ENCODE measurements around the gene PLA2G4A. TPM values are rescaled to one million over a fixed set of nuclear protein-coding genes. Genes with fewer than 3 reads are reported as not detected.

Gene PLA2G4A
- total RNA-seq, 1 donor from 2014 or later, result 27.1 TPM

- no peak overlapping the region for H3K4me3 Mint-ChIP-seq (ENCODE audit: low read depth)
- no peak for DNase-seq (ENCODE audit: low spot score)
- no peaks in the 10 kb centered on the region for H3K9me3 Mint-ChIP-seq
- peaks cover 21% of the 10 kb centered on the region for H3K36me3 Mint-ChIP-seq (ENCODE audit: low read depth)
- intact Hi-C loops (cut with micrococcal nuclease), result no loop called here
- peaks cover 3% of the 10 kb centered on the region for H3K4me1 Mint-ChIP-seq (ENCODE audit: low read depth)
- H3K27ac Mint-ChIP-seq, result no peak overlapping the region
- no peaks in the 10 kb centered on the region for H3K27me3 Mint-ChIP-seq (ENCODE audit: low read depth)
Observed at GRCh38 chr1:186948535-186948934, 119.8 kb downstream of the PLA2G4A start.

- Mint-ChIP-seq H3K4me3 (ENCODE audit: low read depth) (no peak overlapping the region), H3K27me3 (ENCODE audit: low read depth) (no peaks in the 10 kb centered on the region), H3K27ac (no peak overlapping the region), H3K9me3 (no peaks in the 10 kb centered on the region), H3K4me1 (ENCODE audit: low read depth) (peaks cover under 1% of the 10 kb centered on the region), H3K36me3 (ENCODE audit: low read depth) (peaks cover 21% of the 10 kb centered on the region)
- intact Hi-C loops (cut with micrococcal nuclease), result no loop called here
- no peak for DNase-seq (ENCODE audit: low spot score)
Observed at GRCh38 chr1:186949173-186949572, 120.4 kb downstream of the PLA2G4A start.

- no peaks in the 10 kb centered on the region for H3K27me3 Mint-ChIP-seq (ENCODE audit: low read depth)
- DNase-seq (ENCODE audit: low spot score), result no peak
- no peaks in the 10 kb centered on the region for H3K9me3 Mint-ChIP-seq
- H3K4me3 Mint-ChIP-seq (ENCODE audit: low read depth), result no peak overlapping the region
- intact Hi-C loops (cut with micrococcal nuclease), result no loop called here
- no peaks in the 10 kb centered on the region for H3K4me1 Mint-ChIP-seq (ENCODE audit: low read depth)
- H3K27ac Mint-ChIP-seq, result no peak overlapping the region
- peaks cover 25% of the 10 kb centered on the region for H3K36me3 Mint-ChIP-seq (ENCODE audit: low read depth)
Observed at GRCh38 chr1:186950547-186950946, 121.8 kb downstream of the PLA2G4A start.

GRCh38 chr1:186953876-186954275, 125.1 kb downstream of the PLA2G4A start:
- H3K27ac Mint-ChIP-seq, result no peak overlapping the region
- intact Hi-C loops (cut with micrococcal nuclease), result no loop called here
- no peaks in the 10 kb centered on the region for H3K9me3 Mint-ChIP-seq
- no peaks in the 10 kb centered on the region for H3K4me1 Mint-ChIP-seq (ENCODE audit: low read depth)
- DNase-seq (ENCODE audit: low spot score), result no peak
- H3K36me3 Mint-ChIP-seq (ENCODE audit: low read depth), result peaks cover 14% of the 10 kb centered on the region
- no peaks in the 10 kb centered on the region for H3K27me3 Mint-ChIP-seq (ENCODE audit: low read depth)
- no peak overlapping the region for H3K4me3 Mint-ChIP-seq (ENCODE audit: low read depth)

GRCh38 chr1:186957314-186957713, 128.6 kb downstream of the PLA2G4A start:
- H3K4me1 Mint-ChIP-seq (ENCODE audit: low read depth), result no peaks in the 10 kb centered on the region
- H3K4me3 Mint-ChIP-seq (ENCODE audit: low read depth), result no peak overlapping the region
- no peaks in the 10 kb centered on the region for H3K9me3 Mint-ChIP-seq
- H3K36me3 Mint-ChIP-seq (ENCODE audit: low read depth), result peaks cover 10% of the 10 kb centered on the region
- DNase-seq (ENCODE audit: low spot score), result no peak
- intact Hi-C loops (cut with micrococcal nuclease), result no loop called here
- no peak overlapping the region for H3K27ac Mint-ChIP-seq
- no peaks in the 10 kb centered on the region for H3K27me3 Mint-ChIP-seq (ENCODE audit: low read depth)

- H3K27ac Mint-ChIP-seq, result no peak overlapping the region
Observed at GRCh38 chr1:186958520-186958919, 129.8 kb downstream of the PLA2G4A start.

GRCh38 chr1:186960861-186961260, 132.1 kb downstream of the PLA2G4A start:
- Mint-ChIP-seq H3K4me1 (ENCODE audit: low read depth) (no peaks in the 10 kb centered on the region), H3K4me3 (ENCODE audit: low read depth) (no peak overlapping the region), H3K36me3 (ENCODE audit: low read depth) (peaks cover 2% of the 10 kb centered on the region), H3K27ac (no peak overlapping the region), H3K27me3 (ENCODE audit: low read depth) (no peaks in the 10 kb centered on the region), H3K9me3 (no peaks in the 10 kb centered on the region)
- no peak for DNase-seq (ENCODE audit: low spot score)
- intact Hi-C loops (cut with micrococcal nuclease), result no loop called here

More at GRCh38 chr1:186958520-186958919, 129.8 kb downstream of the PLA2G4A start:
- Mint-ChIP-seq H3K27me3 (ENCODE audit: low read depth) (no peaks in the 10 kb centered on the region), H3K9me3 (no peaks in the 10 kb centered on the region), H3K4me3 (ENCODE audit: low read depth) (no peak overlapping the region), H3K36me3 (ENCODE audit: low read depth) (peaks cover 6% of the 10 kb centered on the region), H3K4me1 (ENCODE audit: low read depth) (no peaks in the 10 kb centered on the region)
- intact Hi-C loops (cut with micrococcal nuclease), result no loop called here
- no peak for DNase-seq (ENCODE audit: low spot score)

GRCh38 chr1:186965847-186966246, 137.1 kb downstream of the PLA2G4A start:
- no peak overlapping the region for H3K4me3 Mint-ChIP-seq (ENCODE audit: low read depth)
- no peak for DNase-seq (ENCODE audit: low spot score)
- intact Hi-C loops (cut with micrococcal nuclease), result no loop called here
- no peaks in the 10 kb centered on the region for H3K36me3 Mint-ChIP-seq (ENCODE audit: low read depth)
- no peaks in the 10 kb centered on the region for H3K4me1 Mint-ChIP-seq (ENCODE audit: low read depth)
- no peaks in the 10 kb centered on the region for H3K9me3 Mint-ChIP-seq
- peaks cover 1% of the 10 kb centered on the region for H3K27me3 Mint-ChIP-seq (ENCODE audit: low read depth)
- no peak overlapping the region for H3K27ac Mint-ChIP-seq

- Mint-ChIP-seq H3K27ac (no peak overlapping the region), H3K4me1 (ENCODE audit: low read depth) (no peaks in the 10 kb centered on the region), H3K4me3 (ENCODE audit: low read depth) (no peak overlapping the region), H3K9me3 (no peaks in the 10 kb centered on the region), H3K27me3 (ENCODE audit: low read depth) (peaks cover 1% of the 10 kb centered on the region), H3K36me3 (ENCODE audit: low read depth) (no peaks in the 10 kb centered on the region)
- intact Hi-C loops (cut with micrococcal nuclease), result no loop called here
- no peak for DNase-seq (ENCODE audit: low spot score)
Observed at GRCh38 chr1:186966456-186966855, 137.7 kb downstream of the PLA2G4A start.

GRCh38 chr1:186967656-186968394, 139.1 kb downstream of the PLA2G4A start:
- H3K9me3 Mint-ChIP-seq, result no peaks in the 10 kb centered on the region
- H3K36me3 Mint-ChIP-seq (ENCODE audit: low read depth), result no peaks in the 10 kb centered on the region
- DNase-seq (ENCODE audit: low spot score), result no peak
- H3K4me3 Mint-ChIP-seq (ENCODE audit: low read depth), result no peak overlapping the region
- intact Hi-C loops (cut with micrococcal nuclease), result no loop called here
- peaks cover 1% of the 10 kb centered on the region for H3K27me3 Mint-ChIP-seq (ENCODE audit: low read depth)
- no peaks in the 10 kb centered on the region for H3K4me1 Mint-ChIP-seq (ENCODE audit: low read depth)
- no peak overlapping the region for H3K27ac Mint-ChIP-seq

GRCh38 chr1:186974774-186975181, 146.0 kb downstream of the PLA2G4A start:
- Mint-ChIP-seq H3K4me3 (ENCODE audit: low read depth) (no peak overlapping the region), H3K36me3 (ENCODE audit: low read depth) (peaks cover 10% of the 10 kb centered on the region), H3K27me3 (ENCODE audit: low read depth) (no peaks in the 10 kb centered on the region), H3K9me3 (no peaks in the 10 kb centered on the region), H3K4me1 (ENCODE audit: low read depth) (peaks cover 7% of the 10 kb centered on the region), H3K27ac (no peak overlapping the region)
- intact Hi-C loops (cut with micrococcal nuclease), result no loop called here
- no peak for DNase-seq (ENCODE audit: low spot score)

GRCh38 chr1:186975220-186975619, 146.5 kb downstream of the PLA2G4A start:
- Mint-ChIP-seq H3K27me3 (ENCODE audit: low read depth) (no peaks in the 10 kb centered on the region), H3K4me3 (ENCODE audit: low read depth) (no peak overlapping the region), H3K36me3 (ENCODE audit: low read depth) (peaks cover 13% of the 10 kb centered on the region), H3K27ac (no peak overlapping the region), H3K4me1 (ENCODE audit: low read depth) (peaks cover 7% of the 10 kb centered on the region), H3K9me3 (no peaks in the 10 kb centered on the region)
- DNase-seq (ENCODE audit: low spot score), result no peak
- intact Hi-C loops (cut with micrococcal nuclease), result no loop called here

GRCh38 chr1:186976700-186977099, 148.0 kb downstream of the PLA2G4A start:
- Mint-ChIP-seq H3K9me3 (no peaks in the 10 kb centered on the region), H3K4me3 (ENCODE audit: low read depth) (no peak overlapping the region), H3K27ac (no peak overlapping the region), H3K4me1 (ENCODE audit: low read depth) (peaks cover 7% of the 10 kb centered on the region), H3K27me3 (ENCODE audit: low read depth) (no peaks in the 10 kb centered on the region), H3K36me3 (ENCODE audit: low read depth) (peaks cover 16% of the 10 kb centered on the region)
- intact Hi-C loops (cut with micrococcal nuclease), result no loop called here
- DNase-seq (ENCODE audit: low spot score), result no peak
